Midbrain (tissue), 1 donor: Measurements from ENCODE around the gene NOS1.

Experiments used
- DNase-seq: peaks from one replicate; lab custom pipeline; 2025; lab: John Stamatoyannopoulos, UW

The NOS1 gene

GRCh38 chr12:117330441-117331113 is 30.8 kb downstream of the NOS1 start:
- no peak for DNase-seq

DNA sequence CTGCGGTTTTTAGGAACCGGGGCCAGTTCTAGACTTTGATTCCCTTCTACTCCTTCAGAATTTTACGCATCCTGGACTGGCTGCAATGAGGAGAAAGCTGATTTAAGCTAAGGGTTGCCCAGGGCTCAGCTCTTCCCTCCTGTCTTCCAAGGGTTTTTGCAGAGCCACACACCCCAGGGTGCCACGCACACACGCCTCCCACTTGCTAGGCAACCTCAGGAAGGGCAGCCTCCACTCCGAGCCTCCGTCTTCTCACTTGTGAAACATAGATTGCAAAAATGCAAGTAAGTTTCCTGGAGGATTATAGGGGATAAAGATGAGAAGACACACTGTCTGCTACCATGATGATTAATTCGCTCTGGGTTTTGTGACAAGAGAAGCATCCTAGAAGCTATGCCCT is 31.7 kb downstream of the NOS1 start:
- no peak for DNase-seq

DNA sequence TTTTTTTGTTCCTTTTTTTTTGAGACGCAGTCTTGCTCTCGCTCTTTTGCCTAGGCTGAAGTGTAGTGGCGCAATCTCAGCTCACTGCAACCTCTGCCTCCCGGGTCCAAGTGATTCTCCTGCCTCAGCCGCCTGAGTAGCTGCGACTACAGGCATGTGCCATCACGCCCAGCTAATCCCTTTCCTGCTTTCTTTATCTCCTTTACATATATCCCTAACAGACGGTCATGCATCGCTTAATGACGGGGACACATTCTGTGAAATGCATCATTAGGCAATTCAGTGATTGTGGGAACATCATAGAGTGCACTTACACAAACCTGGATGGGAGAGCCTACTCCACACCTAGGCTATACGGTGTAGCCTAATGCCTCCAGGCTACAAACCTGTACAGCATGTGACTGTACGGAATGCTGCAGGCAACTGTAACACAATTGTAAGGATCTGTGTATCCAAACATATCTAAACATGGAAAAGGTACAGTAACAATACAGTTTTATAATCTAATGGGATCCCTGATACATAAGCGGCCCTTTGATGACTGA is 32.8 kb downstream of the NOS1 start:
- DNase-seq: no peak

GRCh38 chr12:117322428-117322827 is 39.0 kb downstream of the NOS1 start:
- no peak for DNase-seq

- no peak for DNase-seq
Measured at GRCh38 chr12:117321572-117321971, 39.9 kb downstream of the NOS1 start.

GRCh38 chr12:117318591-117318990 is 42.8 kb downstream of the NOS1 start:
- DNase-seq: no peak

DNA sequence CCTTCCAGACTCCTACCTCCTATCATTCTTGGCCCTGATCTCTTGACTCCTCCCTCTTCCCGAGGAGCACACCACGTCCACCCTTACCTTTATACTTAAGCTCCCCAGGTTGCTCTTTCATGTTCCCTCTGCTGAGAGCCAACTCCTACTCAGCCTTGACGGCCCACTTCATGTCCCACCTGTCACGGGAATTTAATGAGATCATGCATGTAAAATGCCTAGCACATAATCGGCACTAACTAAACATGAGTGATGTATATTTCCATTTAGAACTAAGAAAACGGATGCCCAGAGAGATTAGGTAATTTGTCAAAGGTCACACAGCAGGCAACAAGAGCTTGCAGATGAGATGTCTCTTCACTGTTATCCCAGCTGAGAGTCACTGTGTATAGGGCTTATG is 45.1 kb downstream of the NOS1 start:
- no peak for DNase-seq

DNA sequence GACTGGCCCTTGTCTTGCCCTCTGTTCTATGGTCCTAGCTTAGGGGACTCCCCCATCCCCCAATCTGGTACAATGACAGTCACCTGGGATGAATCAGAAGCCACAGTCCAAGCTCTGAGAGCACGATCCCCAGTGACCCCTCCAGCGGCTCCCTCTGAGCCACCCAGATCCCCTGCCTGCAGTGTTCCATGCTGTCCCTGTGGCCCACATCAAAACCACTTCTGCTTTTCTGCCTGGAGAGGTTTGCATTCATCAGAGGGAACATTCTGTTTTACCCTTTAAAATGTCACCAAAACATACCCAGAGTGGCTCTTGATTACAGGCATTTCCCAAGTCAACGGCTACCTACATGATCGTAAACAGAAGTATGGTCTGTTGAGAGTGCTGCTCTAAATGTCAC is 47.5 kb downstream of the NOS1 start:
- no peak for DNase-seq

- DNase-seq: no peak
Measured at GRCh38 chr12:117312770-117313169, 48.7 kb downstream of the NOS1 start.

- no peak for DNase-seq
Measured at GRCh38 chr12:117309276-117309925, 52.0 kb downstream of the NOS1 start.

GRCh38 chr12:117300174-117300573 is 61.3 kb downstream of the NOS1 start:
- no peak for DNase-seq

- DNase-seq: no peak
Measured at GRCh38 chr12:117298648-117299225, 62.7 kb downstream of the NOS1 start.

GRCh38 chr12:117298191-117298590 is 63.2 kb downstream of the NOS1 start:
- DNase-seq: no peak

- no peak for DNase-seq
Measured at GRCh38 chr12:117294189-117294603, 67.2 kb downstream of the NOS1 start.

DNA sequence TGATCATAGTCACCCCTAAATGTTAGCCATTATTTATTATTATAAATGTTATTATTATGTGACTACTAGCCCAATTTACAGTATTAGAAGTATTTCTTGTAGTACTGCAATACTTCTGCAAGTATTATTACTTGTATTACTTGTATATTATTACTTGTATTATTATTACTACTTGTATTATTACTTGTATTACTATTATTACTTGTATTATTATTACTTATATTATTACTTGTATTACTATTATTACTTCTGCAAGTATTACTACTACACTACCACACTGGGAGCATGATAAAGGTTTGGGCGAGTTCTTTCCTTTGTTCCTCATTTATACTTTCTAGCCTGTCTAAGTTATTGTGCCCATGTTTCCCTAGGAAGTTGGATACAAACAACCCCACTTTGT is 67.9 kb downstream of the NOS1 start:
- no peak for DNase-seq

- DNase-seq: no peak
Measured at GRCh38 chr12:117292688-117293087, 68.7 kb downstream of the NOS1 start.

DNA sequence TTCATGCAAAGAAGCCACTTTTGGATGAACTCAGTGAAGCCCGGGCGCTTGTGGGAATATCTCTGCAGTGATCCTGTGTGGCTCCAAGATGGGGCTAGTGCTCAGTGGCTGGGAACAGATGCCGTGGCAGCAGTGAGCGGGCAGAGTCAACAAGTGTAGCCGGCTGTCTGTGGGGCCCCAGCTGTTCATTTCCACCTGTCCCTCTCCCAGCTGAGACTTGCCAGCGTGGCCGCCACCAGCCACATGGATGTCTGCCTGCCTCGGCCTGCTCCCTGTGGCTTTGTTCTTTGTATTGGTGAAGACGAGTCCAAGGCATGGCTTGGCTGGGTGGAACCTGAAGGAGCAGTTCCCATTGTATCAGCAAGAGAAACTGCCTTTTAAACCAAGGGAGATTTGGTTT is 77.3 kb downstream of the NOS1 start:
- DNase-seq: no peak

- no peak for DNase-seq
Measured at GRCh38 chr12:117282490-117282889, 78.9 kb downstream of the NOS1 start.

- DNase-seq: no peak
Measured at GRCh38 chr12:117280019-117280680, 81.3 kb downstream of the NOS1 start.

GRCh38 chr12:117279606-117280005 is 81.8 kb downstream of the NOS1 start:
- DNase-seq: no peak

DNA sequence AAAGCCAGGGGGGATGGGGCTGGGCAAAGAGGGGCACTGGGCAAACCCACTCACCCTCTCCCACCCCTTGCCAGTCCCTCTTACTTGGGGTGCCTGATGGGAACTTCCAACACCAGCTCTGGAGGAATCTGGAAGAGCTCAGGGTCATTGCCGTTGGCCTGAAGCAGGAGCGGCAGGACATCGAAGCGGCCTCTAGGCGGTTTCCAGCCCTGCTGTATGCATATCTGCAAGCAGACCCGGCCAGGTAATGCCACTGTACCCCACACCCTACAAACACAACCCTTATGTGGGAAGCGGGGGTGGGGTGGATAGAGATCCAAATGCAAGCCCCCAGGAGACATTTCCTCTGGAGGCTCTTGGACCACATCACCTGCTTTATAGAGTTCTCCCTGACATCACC is 83.6 kb downstream of the NOS1 start:
- no peak for DNase-seq

DNA sequence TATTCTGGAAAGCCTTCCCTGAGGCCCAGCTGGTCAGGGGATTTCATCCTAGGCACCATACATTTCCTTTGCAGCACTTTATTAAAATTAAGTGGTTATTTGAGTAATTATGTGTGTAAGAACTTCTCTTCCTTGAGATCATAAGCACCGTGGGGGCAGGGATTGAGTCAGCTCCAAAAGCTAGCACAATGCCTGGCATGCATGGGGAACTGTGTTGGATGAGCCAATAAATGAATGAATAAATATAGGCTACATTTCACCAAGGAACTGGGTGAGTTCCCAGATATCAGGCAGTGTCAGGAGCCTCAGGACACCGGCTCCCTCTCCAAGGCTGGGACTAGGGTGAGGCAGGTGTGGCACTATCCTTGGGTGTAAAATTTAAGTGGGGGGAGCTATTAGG is 88.3 kb downstream of the NOS1 start:
- DNase-seq: no peak

DNA sequence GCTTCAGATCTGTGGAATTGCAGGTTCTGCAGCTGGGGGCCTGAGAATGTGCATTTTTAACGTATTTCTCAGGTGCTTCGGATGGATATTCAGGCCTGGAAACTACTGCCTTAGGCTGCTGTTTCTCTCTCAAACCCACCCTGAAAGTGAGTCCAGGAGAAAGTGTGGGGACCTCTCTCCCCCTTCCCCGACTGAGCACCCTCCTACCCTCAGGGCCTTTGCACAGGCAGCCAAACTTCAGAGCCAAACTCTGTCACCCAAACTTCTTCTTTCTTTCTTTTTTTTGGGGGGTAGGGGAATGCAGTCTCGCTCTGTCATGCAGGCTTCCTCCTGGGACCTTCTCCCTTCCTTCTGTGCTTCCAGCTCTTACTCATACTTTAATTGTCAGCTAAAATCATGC is 88.7 kb downstream of the NOS1 start:
- DNase-seq: no peak
